T1000 (cell line): Measurements from ENCODE around the gene TADA2A.

Source experiments
- DNase-seq: peaks from one replicate; lab custom pipeline; 2025; ENCODE audit warnings: mixed read lengths; lab: John Stamatoyannopoulos, UW

Gene TADA2A

GRCh38 chr17:37527249-37527851 is 120.7 kb downstream of the TADA2A start:
- DNase-seq: no peak
